Measurements from ENCODE around the gene CGAS. TPM values are rescaled to one million over a fixed set of nuclear protein-coding genes. Genes with fewer than 3 reads are reported as not detected.

CGAS gene
- total RNA-seq, 2 donors from 2014 or later = 2.5 to 3.8 TPM

DNA sequence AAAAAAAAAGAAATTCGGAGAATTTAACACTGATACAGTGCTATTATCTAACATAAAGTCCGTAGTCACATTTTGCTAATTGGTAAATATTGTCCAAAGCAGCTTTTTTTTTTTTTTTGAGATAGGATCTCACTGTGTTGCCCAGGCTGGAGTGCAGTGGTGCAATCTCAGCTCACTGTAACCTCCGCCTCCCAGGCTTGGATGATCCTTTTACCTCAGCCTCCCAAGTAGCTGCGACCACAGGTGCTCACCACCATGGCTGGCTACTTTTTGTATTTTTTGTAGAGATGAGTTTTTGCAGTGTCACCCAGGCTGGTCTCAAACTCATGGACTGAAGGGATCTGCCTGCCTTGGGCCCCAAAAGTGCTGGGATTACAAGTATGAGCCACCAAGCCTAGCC lies 25.3 kb upstream of the CGAS start:
- Mint-ChIP-seq H3K4me1 (no peaks in the 10 kb centered on the region), H3K9me3 (no peaks in the 10 kb centered on the region), H3K27ac (no peak overlapping the region), H3K27me3 (ENCODE audit: insufficient read depth) (no peaks in the 10 kb centered on the region), H3K4me3 (no peak overlapping the region), H3K36me3 (ENCODE audit: low read depth) (peaks cover 58% of the 10 kb centered on the region)
- Histone ChIP-seq H3K36me3 (ENCODE audit: control insufficient read depth, insufficient read depth, low read length) (peaks cover 58% of the 10 kb centered on the region), H3K27ac (ENCODE audit: low read depth, low read length) (no peak overlapping the region), H3K4me1 (ENCODE audit: control insufficient read depth, insufficient read depth, low read length) (no peaks in the 10 kb centered on the region), H3K9me3 (ENCODE audit: control insufficient read depth, low read length) (no peaks in the 10 kb centered on the region), H3K4me3 (ENCODE audit: low read length) (no peak overlapping the region), H3K9ac (ENCODE audit: extremely low read depth, low read length, poor library complexity, severe bottlenecking) (no peak overlapping the region), H3K27me3 (ENCODE audit: control insufficient read depth, insufficient read depth, low read length, poor library complexity, severe bottlenecking) (no peaks in the 10 kb centered on the region)
- DNase-seq = no peak
- WGBS, 2 experiments (ENCODE audit: insufficient coverage in 1 of 2, insufficient read length in 1 of 2) = 96 to 100% methylated on average over 3 of the region's 4 CpGs
- TF ChIP-seq, protein P1, sequence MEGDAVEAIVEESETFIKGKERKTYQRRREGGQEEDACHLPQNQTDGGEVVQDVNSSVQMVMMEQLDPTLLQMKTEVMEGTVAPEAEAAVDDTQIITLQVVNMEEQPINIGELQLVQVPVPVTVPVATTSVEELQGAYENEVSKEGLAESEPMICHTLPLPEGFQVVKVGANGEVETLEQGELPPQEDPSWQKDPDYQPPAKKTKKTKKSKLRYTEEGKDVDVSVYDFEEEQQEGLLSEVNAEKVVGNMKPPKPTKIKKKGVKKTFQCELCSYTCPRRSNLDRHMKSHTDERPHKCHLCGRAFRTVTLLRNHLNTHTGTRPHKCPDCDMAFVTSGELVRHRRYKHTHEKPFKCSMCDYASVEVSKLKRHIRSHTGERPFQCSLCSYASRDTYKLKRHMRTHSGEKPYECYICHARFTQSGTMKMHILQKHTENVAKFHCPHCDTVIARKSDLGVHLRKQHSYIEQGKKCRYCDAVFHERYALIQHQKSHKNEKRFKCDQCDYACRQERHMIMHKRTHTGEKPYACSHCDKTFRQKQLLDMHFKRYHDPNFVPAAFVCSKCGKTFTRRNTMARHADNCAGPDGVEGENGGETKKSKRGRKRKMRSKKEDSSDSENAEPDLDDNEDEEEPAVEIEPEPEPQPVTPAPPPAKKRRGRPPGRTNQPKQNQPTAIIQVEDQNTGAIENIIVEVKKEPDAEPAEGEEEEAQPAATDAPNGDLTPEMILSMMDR (conservative IDR thresholded peaks at IDR 0.05) = no peak

DNA sequence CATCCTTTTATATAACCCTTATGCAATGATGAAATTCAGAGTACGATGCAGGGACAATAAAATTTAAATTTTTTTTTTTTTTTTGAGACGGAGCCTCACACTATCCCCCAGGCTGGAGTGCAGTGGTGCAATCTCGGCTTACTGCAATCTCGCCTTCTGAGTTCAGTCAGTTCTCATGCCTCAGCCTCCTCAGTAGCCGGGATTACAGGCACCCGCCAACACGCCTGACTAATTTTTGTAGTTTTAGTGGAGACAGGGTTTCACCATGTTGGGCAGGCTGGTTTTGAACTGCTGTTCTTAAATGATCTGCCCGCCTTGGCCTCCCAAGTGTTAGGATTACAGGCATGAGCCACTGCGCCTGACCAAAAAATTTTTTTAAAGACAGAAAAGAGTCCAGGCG lies 24.6 kb upstream of the CGAS start:
- Histone ChIP-seq H3K27ac (ENCODE audit: low read depth, low read length) (no peak overlapping the region), H3K9me3 (ENCODE audit: control insufficient read depth, low read length) (no peaks in the 10 kb centered on the region), H3K9ac (ENCODE audit: extremely low read depth, low read length, poor library complexity, severe bottlenecking) (no peak overlapping the region), H3K27me3 (ENCODE audit: control insufficient read depth, insufficient read depth, low read length, poor library complexity, severe bottlenecking) (no peaks in the 10 kb centered on the region), H3K36me3 (ENCODE audit: control insufficient read depth, insufficient read depth, low read length) (peaks cover 58% of the 10 kb centered on the region), H3K4me1 (ENCODE audit: control insufficient read depth, insufficient read depth, low read length) (no peaks in the 10 kb centered on the region), H3K4me3 (ENCODE audit: low read length) (no peak overlapping the region)
- TF ChIP-seq, protein P1 (conservative IDR thresholded peaks at IDR 0.05) = no peak
- Mint-ChIP-seq H3K4me3 (no peak overlapping the region), H3K27me3 (ENCODE audit: insufficient read depth) (no peaks in the 10 kb centered on the region), H3K36me3 (ENCODE audit: low read depth) (peaks cover 58% of the 10 kb centered on the region), H3K27ac (no peak overlapping the region), H3K9me3 (no peaks in the 10 kb centered on the region), H3K4me1 (no peaks in the 10 kb centered on the region)
- no peak for DNase-seq
- 96% methylated on average over 7 to 10 of the region's 10 CpGs for WGBS, 2 experiments (ENCODE audit: insufficient coverage in 1 of 2, insufficient read length in 1 of 2)

DNA sequence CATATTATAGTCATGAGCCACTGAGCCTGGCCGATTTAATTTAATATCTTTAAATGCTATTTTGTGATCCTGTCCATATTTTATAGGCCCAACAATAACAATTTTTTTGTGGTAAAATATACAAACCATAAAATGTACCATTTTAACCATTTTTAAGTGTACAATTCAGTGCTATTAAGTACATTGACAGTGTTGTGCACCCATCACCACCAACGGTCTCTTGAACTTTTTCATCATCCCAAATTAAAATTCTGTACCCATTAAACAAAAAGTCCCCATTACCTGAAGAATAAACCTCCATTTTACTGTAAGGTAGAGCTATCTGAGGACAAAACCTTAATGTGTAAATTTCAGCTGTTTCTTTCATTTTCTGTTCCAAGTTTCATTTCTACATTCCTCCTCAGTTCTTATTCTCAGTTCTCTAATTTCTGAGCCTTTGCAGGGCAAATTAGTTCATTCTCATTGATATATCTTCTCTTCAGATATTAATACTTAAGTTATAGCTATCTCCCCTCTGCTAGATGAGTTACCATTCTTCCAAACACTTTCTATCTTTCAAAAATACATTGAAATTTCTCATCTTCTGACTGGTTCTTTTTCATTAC lies 19.7 kb upstream of the CGAS start:
- peaks cover 54% of the 10 kb centered on the region for H3K36me3 Mint-ChIP-seq (ENCODE audit: low read depth)
- no peaks in the 10 kb centered on the region for H3K27me3 Mint-ChIP-seq (ENCODE audit: insufficient read depth)
- no peak for DNase-seq
- 80 to 100% methylated on average over 1 to 2 of the region's 2 CpGs for WGBS, 2 experiments (ENCODE audit: insufficient coverage in 1 of 2, insufficient read length in 1 of 2)
- H3K4me1 Mint-ChIP-seq = no peaks in the 10 kb centered on the region
- Histone ChIP-seq H3K9me3 (ENCODE audit: control insufficient read depth, low read length) (no peaks in the 10 kb centered on the region), H3K27ac (ENCODE audit: low read depth, low read length) (no peak overlapping the region), H3K4me3 (ENCODE audit: low read length) (no peak overlapping the region), H3K4me1 (ENCODE audit: control insufficient read depth, insufficient read depth, low read length) (no peaks in the 10 kb centered on the region), H3K36me3 (ENCODE audit: control insufficient read depth, insufficient read depth, low read length) (peaks cover 65% of the 10 kb centered on the region), H3K27me3 (ENCODE audit: control insufficient read depth, insufficient read depth, low read length, poor library complexity, severe bottlenecking) (no peaks in the 10 kb centered on the region), H3K9ac (ENCODE audit: extremely low read depth, low read length, poor library complexity, severe bottlenecking) (no peak overlapping the region)
- no peak overlapping the region for H3K27ac Mint-ChIP-seq
- TF ChIP-seq, protein P1 (conservative IDR thresholded peaks at IDR 0.05) = no peak
- no peaks in the 10 kb centered on the region for H3K9me3 Mint-ChIP-seq
- no peak overlapping the region for H3K4me3 Mint-ChIP-seq

All from endodermal cell (in vitro differentiated cells).